Nephron progenitor cell (in vitro differentiated cells): Measurements from ENCODE around the gene HOXC5.
A peak's percentile ranks its signal among the peaks of the same experiment; 100 is the strongest.

ENCODE experiments used
- DNase-seq: peaks from one replicate; pipeline ENCODE4 v3.0.0; 2021
- H3K27ac Mint-ChIP-seq: 2 replicates; pipeline ENCODE4 v1.8.0; 2021; ENCODE audit warnings: mild to moderate bottlenecking, moderate library complexity, mixed read lengths
- H3K27me3 Mint-ChIP-seq: 2 replicates; pipeline ENCODE4 v1.8.0; 2021; ENCODE audit warnings: mild to moderate bottlenecking, low read depth, mixed read lengths; ENCODE audit not compliant: poor library complexity
- H3K36me3 Mint-ChIP-seq: 2 replicates; pipeline ENCODE4 v1.8.0; 2021; ENCODE audit warnings: low read depth, mixed read lengths
- H3K4me1 Mint-ChIP-seq: 2 replicates; pipeline ENCODE4 v1.8.0; 2021; ENCODE audit warnings: mixed read lengths
- H3K4me3 Mint-ChIP-seq: 2 replicates; pipeline ENCODE4 v1.8.0; 2021; ENCODE audit warnings: mild to moderate bottlenecking, moderate library complexity, mixed read lengths
- H3K9me3 Mint-ChIP-seq: 2 replicates; pipeline ENCODE4 v1.8.0; 2021; ENCODE audit warnings: mild to moderate bottlenecking, moderate library complexity, mixed read lengths
- CTCF ChIP-seq: fragments of 200-600 bp; sonication (generic); IDR thresholded peaks from 2 replicates; pipeline ENCODE4 v1.5.0; 2021; ENCODE audit warnings: antibody characterized with exemption

Gene HOXC5

GRCh38 chr12:53985994-53986685, 46.7 kb upstream of the HOXC5 start:
- Mint-ChIP-seq H3K4me3 (peak overlapping the region; percentile 98), H3K9me3 (no peaks in the 10 kb centered on the region), H3K27me3 (peaks cover 45% of the 10 kb centered on the region), H3K27ac (peak overlapping the region; percentile 96), H3K36me3 (peaks cover 49% of the 10 kb centered on the region), H3K4me1 (peaks cover 76% of the 10 kb centered on the region)
- TF ChIP-seq CTCF = no peak
- DNase-seq = no peak

GRCh38 chr12:53986686-53987483, 46.0 kb upstream of the HOXC5 start:
- Mint-ChIP-seq H3K4me3 (peak overlapping the region; percentile 98), H3K27me3 (peaks cover 38% of the 10 kb centered on the region), H3K9me3 (no peaks in the 10 kb centered on the region), H3K36me3 (peaks cover 53% of the 10 kb centered on the region), H3K27ac (peak overlapping the region; percentile 91), H3K4me1 (peaks cover 73% of the 10 kb centered on the region)
- no peak for TF ChIP-seq CTCF
- no peak for DNase-seq

GRCh38 chr12:53987787-53988230, 45.0 kb upstream of the HOXC5 start:
- Mint-ChIP-seq H3K4me3 (peak overlapping the region; percentile 98), H3K4me1 (peaks cover 74% of the 10 kb centered on the region), H3K9me3 (no peaks in the 10 kb centered on the region), H3K36me3 (peaks cover 62% of the 10 kb centered on the region), H3K27ac (peak overlapping the region; percentile 97), H3K27me3 (peaks cover 33% of the 10 kb centered on the region)
- no peak for DNase-seq
- TF ChIP-seq CTCF = no peak

- peak overlapping the region; percentile 98 for H3K4me3 Mint-ChIP-seq
- peaks cover 31% of the 10 kb centered on the region for H3K27me3 Mint-ChIP-seq
- no peak for DNase-seq
- peaks cover 71% of the 10 kb centered on the region for H3K36me3 Mint-ChIP-seq
- H3K4me1 Mint-ChIP-seq = peaks cover 73% of the 10 kb centered on the region
- peak overlapping the region; percentile 97 for H3K27ac Mint-ChIP-seq
- TF ChIP-seq CTCF = no peak
- H3K9me3 Mint-ChIP-seq = no peaks in the 10 kb centered on the region
These were observed 44.2 kb upstream of the HOXC5 start for GRCh38 chr12:53988541-53989226.

- peak; percentile 27 for TF ChIP-seq CTCF
- Mint-ChIP-seq H3K4me1 (peaks cover 69% of the 10 kb centered on the region), H3K36me3 (peaks cover 78% of the 10 kb centered on the region), H3K27me3 (peaks cover 32% of the 10 kb centered on the region), H3K27ac (peak overlapping the region; percentile 97), H3K9me3 (no peaks in the 10 kb centered on the region), H3K4me3 (peak overlapping the region; percentile 98)
- DNase-seq = no peak
These were observed 43.4 kb upstream of the HOXC5 start for GRCh38 chr12:53989227-53990113.
